Neural cell (in vitro differentiated cells): ENCODE measurements around the gene CXCR2. TPM values are rescaled to one million over a fixed set of nuclear protein-coding genes. Genes with fewer than 3 reads are reported as not detected.

Experiments
- H2AFZ ChIP-seq: fragments of 200-600, 300-800 bp; sonication (generic), shearing (Covaris generic); 2 replicates; pipeline ENCODE4 v1.6.0; 2014; ENCODE audit warnings: low read depth, mild to moderate bottlenecking, antibody characterized with exemption, low read length, moderate library complexity
- H3F3A ChIP-seq: fragments of 200-600 bp; shearing (Covaris generic); 2 replicates; pipeline ENCODE4 v1.6.1; 2016; ENCODE audit warnings: mild to moderate bottlenecking, moderate library complexity, mixed read lengths, antibody characterized with exemption, low read length; ENCODE audit not compliant: insufficient read depth, poor library complexity, severe bottlenecking
- H3K27ac ChIP-seq: fragments of 200-600, 300-800 bp; sonication (generic), shearing (Covaris generic); 2 replicates; pipeline ENCODE4 v1.5.1; 2014; ENCODE audit warnings: mild to moderate bottlenecking, low read length, moderate library complexity
- H3K27me3 ChIP-seq: fragments of 300-800, 200-600 bp; sonication (generic), shearing (Covaris generic); 2 replicates; pipeline ENCODE4 v1.6.0; 2014; ENCODE audit warnings: mild to moderate bottlenecking, low read depth, low read length, moderate library complexity; ENCODE audit not compliant: insufficient read depth
- H3K36me3 ChIP-seq: fragments of 300-800, 200-600 bp; sonication (generic), shearing (Covaris generic); 2 replicates; pipeline ENCODE4 v1.5.1; 2014; ENCODE audit warnings: mild to moderate bottlenecking, antibody characterized with exemption, low read length, moderate library complexity; ENCODE audit not compliant: insufficient read depth
- H3K4me2 ChIP-seq: fragments of 300-800, 200-600 bp; sonication (generic), shearing (Covaris generic); 2 replicates; pipeline ENCODE4 v1.6.0; 2014; ENCODE audit warnings: mild to moderate bottlenecking, low read length
- H3K4me3 ChIP-seq: fragments of 300-800, 200-600 bp; sonication (generic), shearing (Covaris generic); 2 replicates; pipeline ENCODE4 v1.5.1; 2014; ENCODE audit warnings: mild to moderate bottlenecking, low read length, moderate library complexity
- H3K79me2 ChIP-seq: fragments of 200-600 bp; shearing (Covaris generic); replicated peaks from 2 replicates; pipeline ENCODE4 v1.6.0; 2014; ENCODE audit warnings: mild to moderate bottlenecking, low read length, moderate library complexity; ENCODE audit not compliant: insufficient read depth
- H3K9ac ChIP-seq: fragments of 300-800, 200-600 bp; sonication (generic), shearing (Covaris generic); 2 replicates; pipeline ENCODE4 v1.6.1; 2016; ENCODE audit warnings: mild to moderate bottlenecking, low read length, mixed read lengths
- H3K9me2 ChIP-seq: fragments of 200-600 bp; shearing (Covaris generic); 2 replicates; pipeline ENCODE4 v1.6.1; 2016; ENCODE audit warnings: mild to moderate bottlenecking, low read length, mixed read lengths; ENCODE audit not compliant: insufficient read depth
- H3K9me3 ChIP-seq: fragments of 200-600, 300-800 bp; sonication (generic), shearing (Covaris generic); 2 replicates; pipeline ENCODE4 v1.6.1; 2016; ENCODE audit warnings: mild to moderate bottlenecking, mixed run types, low read length, moderate library complexity, mixed read lengths
- H4K20me1 ChIP-seq: fragments of 200-600 bp; shearing (Covaris generic); 2 replicates; pipeline ENCODE4 v1.6.1; 2016; ENCODE audit warnings: mild to moderate bottlenecking, mixed run types; ENCODE audit not compliant: insufficient read depth
- CTCF ChIP-seq: fragments of 450-650 bp; IDR thresholded peaks from 2 replicates; pipeline ENCODE4 v1.5.1; 2014; ENCODE audit warnings: antibody characterized with exemption, mild to moderate bottlenecking, moderate library complexity; ENCODE audit not compliant: poor library complexity, severe bottlenecking
- EP300 ChIP-seq: fragments of 450-650 bp; conservative IDR thresholded peaks from 2 replicates; pipeline ENCODE4 v1.6.1; 2014; ENCODE audit warnings: antibody characterized with exemption, mild to moderate bottlenecking, moderate library complexity; ENCODE audit not compliant: poor library complexity, severe bottlenecking
- EZH2 ChIP-seq: fragments of 200-600, 300-800 bp; shearing (Covaris generic), sonication (generic); IDR thresholded peaks from 2 replicates; pipeline ENCODE4 v1.6.1; 2014; ENCODE audit warnings: antibody characterized with exemption, low read length, borderline replicate concordance, mild to moderate bottlenecking; ENCODE audit not compliant: insufficient read depth, poor library complexity, severe bottlenecking
- MXI1 ChIP-seq: fragments of 450-650 bp; conservative IDR thresholded peaks from 2 replicates; pipeline ENCODE4 v1.6.1; 2014; ENCODE audit warnings: antibody characterized with exemption, mild to moderate bottlenecking; ENCODE audit not compliant: poor library complexity, severe bottlenecking
- POLR2AphosphoS5 ChIP-seq: IDR thresholded peaks from 2 replicates; pipeline ENCODE4 v1.6.1; 2012
- RAD21 ChIP-seq: fragments of 450-650 bp; conservative IDR thresholded peaks from 2 replicates; pipeline ENCODE4 v1.6.1; 2014; ENCODE audit warnings: antibody characterized with exemption, mild to moderate bottlenecking, moderate library complexity
- SMC3 ChIP-seq: fragments of 450-650 bp; conservative IDR thresholded peaks from 2 replicates; pipeline ENCODE4 v1.6.1; 2014; ENCODE audit warnings: antibody characterized with exemption, mild to moderate bottlenecking, moderate library complexity; ENCODE audit not compliant: poor library complexity
- TAF1 ChIP-seq: IDR thresholded peaks from 2 replicates; pipeline ENCODE4 v1.6.1; 2012; ENCODE audit warnings: low read depth
- polyA plus RNA-seq: library from polyadenylated mRNA; depleted of rRNA; stranded (reverse); fragments of >200 nt; gene quantifications from 2 replicates; pipeline ENCODE4 v1.2.3, GENCODE V29; 2014
- TF ChIP-seq, protein P1 (sequence below): IDR thresholded peaks from 2 replicates; pipeline ENCODE4 v1.6.1; 2012; ENCODE audit warnings: borderline replicate concordance

CXCR2 gene
- polyA plus RNA-seq, 1 donor from 2014 or later: not detected

GRCh38 chr2:218130377-218130776 lies 4.5 kb downstream of the CXCR2 start:
- Histone ChIP-seq H3K9me2 (no peaks in the 10 kb centered on the region), H3K9me3 (no peaks in the 10 kb centered on the region), H3K27ac (no peak overlapping the region), H3K4me3 (no peak overlapping the region), H3K36me3 (no peaks in the 10 kb centered on the region), H3F3A (no peaks in the 10 kb centered on the region), H3K4me2 (no peak overlapping the region), H2AFZ (no peak overlapping the region), H3K79me2 (no peaks in the 10 kb centered on the region), H3K9ac (no peak overlapping the region), H3K27me3 (no peaks in the 10 kb centered on the region), H4K20me1 (no peaks in the 10 kb centered on the region)
- TF ChIP-seq MXI1 (no peak), SMC3 (no peak), TAF1 (no peak), CTCF (no peak), POLR2AphosphoS5 (no peak), EP300 (no peak), EZH2 (no peak), RAD21 (no peak)
- TF ChIP-seq, protein P1, sequence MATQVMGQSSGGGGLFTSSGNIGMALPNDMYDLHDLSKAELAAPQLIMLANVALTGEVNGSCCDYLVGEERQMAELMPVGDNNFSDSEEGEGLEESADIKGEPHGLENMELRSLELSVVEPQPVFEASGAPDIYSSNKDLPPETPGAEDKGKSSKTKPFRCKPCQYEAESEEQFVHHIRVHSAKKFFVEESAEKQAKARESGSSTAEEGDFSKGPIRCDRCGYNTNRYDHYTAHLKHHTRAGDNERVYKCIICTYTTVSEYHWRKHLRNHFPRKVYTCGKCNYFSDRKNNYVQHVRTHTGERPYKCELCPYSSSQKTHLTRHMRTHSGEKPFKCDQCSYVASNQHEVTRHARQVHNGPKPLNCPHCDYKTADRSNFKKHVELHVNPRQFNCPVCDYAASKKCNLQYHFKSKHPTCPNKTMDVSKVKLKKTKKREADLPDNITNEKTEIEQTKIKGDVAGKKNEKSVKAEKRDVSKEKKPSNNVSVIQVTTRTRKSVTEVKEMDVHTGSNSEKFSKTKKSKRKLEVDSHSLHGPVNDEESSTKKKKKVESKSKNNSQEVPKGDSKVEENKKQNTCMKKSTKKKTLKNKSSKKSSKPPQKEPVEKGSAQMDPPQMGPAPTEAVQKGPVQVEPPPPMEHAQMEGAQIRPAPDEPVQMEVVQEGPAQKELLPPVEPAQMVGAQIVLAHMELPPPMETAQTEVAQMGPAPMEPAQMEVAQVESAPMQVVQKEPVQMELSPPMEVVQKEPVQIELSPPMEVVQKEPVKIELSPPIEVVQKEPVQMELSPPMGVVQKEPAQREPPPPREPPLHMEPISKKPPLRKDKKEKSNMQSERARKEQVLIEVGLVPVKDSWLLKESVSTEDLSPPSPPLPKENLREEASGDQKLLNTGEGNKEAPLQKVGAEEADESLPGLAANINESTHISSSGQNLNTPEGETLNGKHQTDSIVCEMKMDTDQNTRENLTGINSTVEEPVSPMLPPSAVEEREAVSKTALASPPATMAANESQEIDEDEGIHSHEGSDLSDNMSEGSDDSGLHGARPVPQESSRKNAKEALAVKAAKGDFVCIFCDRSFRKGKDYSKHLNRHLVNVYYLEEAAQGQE: no peak

- TF ChIP-seq EZH2 (no peak), POLR2AphosphoS5 (no peak), EP300 (no peak), SMC3 (no peak), TAF1 (no peak), RAD21 (no peak), CTCF (no peak), MXI1 (no peak)
- TF ChIP-seq, protein P1: no peak
- no peaks in the 10 kb centered on the region for H3F3A ChIP-seq
- H3K27ac ChIP-seq: no peak overlapping the region
- no peak overlapping the region for H3K4me3 ChIP-seq
- no peaks in the 10 kb centered on the region for H3K36me3 ChIP-seq
- no peak overlapping the region for H3K9ac ChIP-seq
- H3K9me3 ChIP-seq: no peaks in the 10 kb centered on the region
- H3K79me2 ChIP-seq: no peaks in the 10 kb centered on the region
- no peak overlapping the region for H2AFZ ChIP-seq
- no peak overlapping the region for H3K4me2 ChIP-seq
- no peaks in the 10 kb centered on the region for H3K9me2 ChIP-seq
- no peaks in the 10 kb centered on the region for H3K27me3 ChIP-seq
- H4K20me1 ChIP-seq: no peaks in the 10 kb centered on the region
Observed at GRCh38 chr2:218130822-218131221, 5.0 kb downstream of the CXCR2 start.
